ENCODE data around the gene NUDT3. TPM values are rescaled to one million over a fixed set of nuclear protein-coding genes. Genes with fewer than 3 reads are reported as not detected.
"Not testable (repeated sequence)": the region's sequence is repeated elsewhere in the genome, so short reads cannot be mapped to it uniquely, and the experiment has no call there.

Gene NUDT3
- total RNA-seq, 1 experiment from 2014 or later = 25.2 TPM

GRCh38 chr6:34355889-34356288 is 36.6 kb downstream of the NUDT3 start (continued):
- TF ChIP-seq ZBTB33 (IDR thresholded peaks at IDR 0.05; ENCODE audit: extremely low read depth, insufficient replicate concordance, low read length) = no peak
- no peak for TF ChIP-seq ELF1 (IDR thresholded peaks at IDR 0.05; ENCODE audit: borderline replicate concordance, low read depth)
- TF ChIP-seq FOSL1 (IDR thresholded peaks at IDR 0.05; ENCODE audit: low read depth) = no peak
- TF ChIP-seq CEBPB (IDR thresholded peaks at IDR 0.05; ENCODE audit: low read depth) = no peak

- H3K9me3 ChIP-seq (ENCODE audit: control insufficient read depth in 1 of 2, insufficient read depth in 1 of 2, low read depth in 1 of 2, low read length in 2 of 2); H3K9me2 ChIP-seq (ENCODE audit: insufficient read depth); H3K4me2 ChIP-seq (ENCODE audit: low read length); CTCF ChIA-PET; H3K36me3 ChIP-seq (ENCODE audit: control insufficient read depth in 1 of 2, insufficient read depth in 2 of 2, low read length in 2 of 2); H2AFZ ChIP-seq (ENCODE audit: low read depth, low read length, poor library complexity, severe bottlenecking); H3K9ac ChIP-seq (ENCODE audit: low read length); H3K27me3 ChIP-seq (ENCODE audit: insufficient read depth, low read length); intact Hi-C loops (cut with micrococcal nuclease); H3K27ac ChIP-seq (ENCODE audit: low read depth, low read length); DNase-seq (ENCODE audit: low read depth, low spot score); ATAC-seq; BruUV-seq (replicated peaks); RAD21 ChIA-PET (ENCODE audit: low non-redundant PET in 1 of 2, low total read pairs in 2 of 2, uncharacterized antibody in 2 of 2, unreplicated experiment in 2 of 2); H3K4me3 ChIP-seq (replicated peaks in 1 of 2; ENCODE audit: low read depth in 1 of 2, low read length in 2 of 2); POLR2A ChIA-PET: not testable (repeated sequence)
- peaks cover 12% of the 10 kb centered on the region for H4K20me1 ChIP-seq (ENCODE audit: insufficient read depth)
- H3K4me1 ChIP-seq (ENCODE audit: control insufficient read depth in 1 of 2, insufficient read depth in 2 of 2, low read length in 2 of 2) = peaks cover 8 to 11% of the 10 kb centered on the region in 2 experiments; a peak in 3 of 4 replicates
- peaks cover 95% of the 10 kb centered on the region for H3K79me2 ChIP-seq (ENCODE audit: insufficient read depth, low read length)
Measured at GRCh38 chr6:34354230-34354629, 38.2 kb downstream of the NUDT3 start.

GRCh38 chr6:34353530-34353929 is 38.9 kb downstream of the NUDT3 start:
- peaks cover 13% of the 10 kb centered on the region for H4K20me1 ChIP-seq (ENCODE audit: insufficient read depth)
- H3K27ac ChIP-seq (ENCODE audit: low read depth, low read length); CTCF ChIA-PET; H3K27me3 ChIP-seq (ENCODE audit: insufficient read depth, low read length); POLR2A ChIA-PET; H3K9me3 ChIP-seq (ENCODE audit: control insufficient read depth in 1 of 2, insufficient read depth in 1 of 2, low read depth in 1 of 2, low read length in 2 of 2); ATAC-seq; DNase-seq (ENCODE audit: low read depth, low spot score); H2AFZ ChIP-seq (ENCODE audit: low read depth, low read length, poor library complexity, severe bottlenecking); BruUV-seq (replicated peaks); H3K9ac ChIP-seq (ENCODE audit: low read length); H3K36me3 ChIP-seq (ENCODE audit: control insufficient read depth in 1 of 2, insufficient read depth in 2 of 2, low read length in 2 of 2); H3K9me2 ChIP-seq (ENCODE audit: insufficient read depth); H3K4me1 ChIP-seq (ENCODE audit: control insufficient read depth in 1 of 2, insufficient read depth in 2 of 2, low read length in 2 of 2); intact Hi-C loops (cut with micrococcal nuclease); H3K4me2 ChIP-seq (ENCODE audit: low read length); RAD21 ChIA-PET (ENCODE audit: low non-redundant PET in 1 of 2, low total read pairs in 2 of 2, uncharacterized antibody in 2 of 2, unreplicated experiment in 2 of 2); H3K4me3 ChIP-seq (replicated peaks in 1 of 2; ENCODE audit: low read depth in 1 of 2, low read length in 2 of 2): not testable (repeated sequence)
- peaks cover 94% of the 10 kb centered on the region for H3K79me2 ChIP-seq (ENCODE audit: insufficient read depth, low read length)

Measured in HCT116 (cell line).